Left ventricle myocardium inferior (tissue), 1 donor: Measurements from ENCODE around the gene SOX15. TPM values are rescaled to one million over a fixed set of nuclear protein-coding genes. Genes with fewer than 3 reads are reported as not detected.

Experiments
- DNase-seq: peaks from one replicate; pipeline ENCODE4 v3.0.0-alpha.2; 2020
- H3K27ac ChIP-seq: fragments of 200-600 bp; replicated peaks from 2 replicates; pipeline ENCODE4 v1.8.0; 2021
- H3K27me3 ChIP-seq: fragments of 200-600 bp; 2 replicates; pipeline ENCODE4 v1.8.0; 2021; ENCODE audit warnings: low read depth
- H3K36me3 ChIP-seq: fragments of 200-600 bp; 2 replicates; pipeline ENCODE4 v1.8.0; 2021
- H3K4me1 ChIP-seq: fragments of 200-600 bp; 2 replicates; pipeline ENCODE4 v1.8.0; 2021
- H3K4me3 ChIP-seq: fragments of 200-600 bp; 2 replicates; pipeline ENCODE4 v1.8.0; 2021; ENCODE audit warnings: mild to moderate bottlenecking, moderate library complexity
- H3K9me3 ChIP-seq: fragments of 200-600 bp; replicated peaks from 2 replicates; pipeline ENCODE4 v1.8.0; 2021
- CTCF ChIP-seq: fragments of 200-600 bp; IDR thresholded peaks from 2 replicates; pipeline ENCODE4 v1.8.0; 2021; ENCODE audit warnings: antibody characterized with exemption, mild to moderate bottlenecking, borderline replicate concordance
- intact Hi-C: fragments of 100-400 bp; cut with micrococcal nuclease; formaldehyde crosslinking; loops from one replicate; pipeline ENCODE4 v1.11.0; 2022
- total RNA-seq: library from RNA; stranded (reverse); fragmentation: NEBNext Ultra II Directional; extraction: Animal tissue kit (Norgen Biotek cat#: 25700); gene quantifications from one replicate; pipeline ENCODE4 v1.2.1, GENCODE V29; 2021
- donor health status: DM: no; HTN: yes; CAD: no; lungs with severe emphysema.

The SOX15 gene
- total RNA-seq, 1 donor from 2014 or later = 1.9 TPM

GRCh38 chr17:7573324-7574080 lies 16.4 kb downstream of the SOX15 start:
- Histone ChIP-seq H3K27me3 (no peaks in the 10 kb centered on the region), H3K4me1 (peaks cover 60% of the 10 kb centered on the region), H3K9me3 (no peaks in the 10 kb centered on the region), H3K36me3 (peaks cover 75% of the 10 kb centered on the region), H3K4me3 (peak overlapping the region; percentile 95), H3K27ac (peak overlapping the region; percentile 98)
- no peak for TF ChIP-seq CTCF
- intact Hi-C loops = no loop called here
- peak; percentile 90 for DNase-seq

GRCh38 chr17:7572588-7573323 lies 17.1 kb downstream of the SOX15 start:
- Histone ChIP-seq H3K27me3 (no peaks in the 10 kb centered on the region), H3K36me3 (peaks cover 71% of the 10 kb centered on the region), H3K4me3 (peak overlapping the region; percentile 95), H3K9me3 (no peaks in the 10 kb centered on the region), H3K4me1 (peaks cover 56% of the 10 kb centered on the region), H3K27ac (peak overlapping the region; percentile 98)
- TF ChIP-seq CTCF = peak; percentile 9
- peak; percentile 99 for DNase-seq
- intact Hi-C loops = no loop called here

- Histone ChIP-seq H3K27ac (peak overlapping the region; percentile 98), H3K4me1 (peaks cover 51% of the 10 kb centered on the region), H3K4me3 (peak overlapping the region; percentile 95), H3K36me3 (peaks cover 71% of the 10 kb centered on the region), H3K9me3 (no peaks in the 10 kb centered on the region), H3K27me3 (no peaks in the 10 kb centered on the region)
- TF ChIP-seq CTCF = no peak
- intact Hi-C loops = no loop called here
- DNase-seq = no peak
Observed at GRCh38 chr17:7572338-7572587, 17.6 kb downstream of the SOX15 start.

DNA sequence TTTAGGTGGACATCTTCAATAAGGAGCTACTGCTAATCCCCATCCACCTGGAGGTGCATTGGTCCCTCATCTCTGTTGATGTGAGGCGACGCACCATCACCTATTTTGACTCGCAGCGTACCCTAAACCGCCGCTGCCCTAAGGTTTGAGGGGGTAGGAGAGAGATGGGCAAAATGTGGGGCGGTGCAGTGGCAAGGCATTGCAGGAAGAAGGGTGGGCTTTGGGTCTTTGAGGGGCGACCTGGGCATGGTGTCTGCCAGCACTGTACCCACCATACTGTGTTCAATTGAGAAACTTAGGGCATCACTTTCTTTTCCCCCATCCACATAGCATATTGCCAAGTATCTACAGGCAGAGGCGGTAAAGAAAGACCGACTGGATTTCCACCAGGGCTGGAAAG lies 19.5 kb downstream of the SOX15 start:
- Histone ChIP-seq H3K36me3 (peaks cover 71% of the 10 kb centered on the region), H3K4me3 (no peak overlapping the region), H3K27me3 (no peaks in the 10 kb centered on the region), H3K27ac (no peak overlapping the region), H3K4me1 (peaks cover 32% of the 10 kb centered on the region), H3K9me3 (no peaks in the 10 kb centered on the region)
- intact Hi-C loops = no loop called here
- TF ChIP-seq CTCF = no peak
- DNase-seq = no peak

DNA sequence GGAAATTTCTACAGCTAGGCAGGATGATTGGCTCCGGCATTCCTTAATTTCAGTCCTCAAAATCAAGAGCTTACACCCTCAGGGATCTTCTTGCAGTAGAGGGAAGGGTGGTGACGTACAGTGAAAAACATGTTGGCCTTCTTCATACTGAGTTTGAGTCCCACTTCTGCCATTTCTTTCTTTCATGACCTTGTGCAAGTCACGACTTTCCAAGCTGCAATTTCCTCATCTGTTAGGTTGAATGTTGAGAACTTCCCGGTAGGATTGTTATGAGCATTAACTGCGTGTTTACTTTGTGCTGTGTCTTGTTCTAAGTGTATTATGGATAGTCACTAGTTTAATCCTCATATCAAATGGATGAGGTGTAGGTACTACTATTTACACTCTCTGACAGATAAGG lies 20.3 kb downstream of the SOX15 start:
- no peaks in the 10 kb centered on the region for H3K9me3 ChIP-seq
- no peak overlapping the region for H3K27ac ChIP-seq
- H3K4me3 ChIP-seq = no peak overlapping the region
- no peak for TF ChIP-seq CTCF
- intact Hi-C loops = loop anchor here (10.0 kb wide), 1 partner anchor 55 kb away; no protein-coding TSS in a partner anchor
- H3K4me1 ChIP-seq = peaks cover 28% of the 10 kb centered on the region
- no peak for DNase-seq
- H3K36me3 ChIP-seq = peaks cover 71% of the 10 kb centered on the region
- no peaks in the 10 kb centered on the region for H3K27me3 ChIP-seq
